OCI-LY7 (cell line): Measurements from ENCODE around the gene KBTBD4.

ENCODE experiments used
- EZH2phosphoT487 ChIP-seq: fragments of 200-600 bp; sonication (generic); IDR thresholded peaks from 2 replicates; pipeline ENCODE4 v1.6.1; 2018; ENCODE audit warnings: low read depth, borderline replicate concordance, mild to moderate bottlenecking, mixed run types, antibody characterized with exemption, low read length, moderate library complexity, mixed read lengths
- TF ChIP-seq, protein P1 (sequence below): fragments of 200-600 bp; sonication (generic); conservative IDR thresholded peaks from 2 replicates; pipeline ENCODE4 v1.5.1; 2014; ENCODE audit warnings: mild to moderate bottlenecking, antibody characterized with exemption, low read length, moderate library complexity, mixed read lengths

DNA sequence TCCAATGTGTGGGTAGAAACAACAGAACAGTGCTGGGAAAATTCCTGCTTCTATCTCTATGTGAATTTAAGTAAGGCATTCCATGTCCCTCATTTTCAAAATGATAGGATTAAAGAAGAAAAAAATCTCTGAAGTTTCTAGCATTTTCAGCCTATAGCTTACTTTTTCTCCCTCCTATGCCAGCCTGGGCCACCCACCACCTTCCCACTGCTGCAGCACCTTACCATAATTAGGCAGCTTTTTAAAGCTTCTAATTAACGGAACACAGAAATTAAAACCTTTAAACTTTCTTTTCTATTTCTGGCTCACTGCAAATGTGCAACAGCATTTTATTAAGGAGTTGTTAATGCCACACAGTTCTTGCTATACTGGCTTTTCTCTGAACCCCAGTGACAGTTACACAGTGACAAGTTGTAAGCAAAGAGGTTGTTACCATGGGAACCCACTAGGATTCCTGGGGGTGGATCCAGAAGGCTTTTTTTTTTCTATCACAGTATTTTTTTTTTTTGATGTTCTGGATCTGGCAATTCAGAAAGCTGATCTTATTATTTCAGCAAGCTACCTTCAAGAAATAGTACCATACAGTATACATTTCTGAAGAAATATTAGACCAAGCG lies 46.1 kb downstream of the KBTBD4 start:
- TF ChIP-seq, protein P1, sequence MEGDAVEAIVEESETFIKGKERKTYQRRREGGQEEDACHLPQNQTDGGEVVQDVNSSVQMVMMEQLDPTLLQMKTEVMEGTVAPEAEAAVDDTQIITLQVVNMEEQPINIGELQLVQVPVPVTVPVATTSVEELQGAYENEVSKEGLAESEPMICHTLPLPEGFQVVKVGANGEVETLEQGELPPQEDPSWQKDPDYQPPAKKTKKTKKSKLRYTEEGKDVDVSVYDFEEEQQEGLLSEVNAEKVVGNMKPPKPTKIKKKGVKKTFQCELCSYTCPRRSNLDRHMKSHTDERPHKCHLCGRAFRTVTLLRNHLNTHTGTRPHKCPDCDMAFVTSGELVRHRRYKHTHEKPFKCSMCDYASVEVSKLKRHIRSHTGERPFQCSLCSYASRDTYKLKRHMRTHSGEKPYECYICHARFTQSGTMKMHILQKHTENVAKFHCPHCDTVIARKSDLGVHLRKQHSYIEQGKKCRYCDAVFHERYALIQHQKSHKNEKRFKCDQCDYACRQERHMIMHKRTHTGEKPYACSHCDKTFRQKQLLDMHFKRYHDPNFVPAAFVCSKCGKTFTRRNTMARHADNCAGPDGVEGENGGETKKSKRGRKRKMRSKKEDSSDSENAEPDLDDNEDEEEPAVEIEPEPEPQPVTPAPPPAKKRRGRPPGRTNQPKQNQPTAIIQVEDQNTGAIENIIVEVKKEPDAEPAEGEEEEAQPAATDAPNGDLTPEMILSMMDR = no peak
- no peak for TF ChIP-seq EZH2phosphoT487
